ENCODE results near the gene DDX1. TPM values are rescaled to one million over a fixed set of nuclear protein-coding genes. Genes with fewer than 3 reads are reported as not detected.

Gene DDX1
- polyA plus RNA-seq, 1 donor = 116 TPM

- no CpG with 5 or more reads among the region's 3 CpGs for WGBS (ENCODE audit: insufficient coverage, low lambda C conversion rate)
- Histone ChIP-seq H3K4me1 (ENCODE audit: control insufficient read depth, insufficient read depth, low read length) (peaks cover 11% of the 10 kb centered on the region), H3K27me3 (ENCODE audit: control insufficient read depth, insufficient read depth, low read length) (no peaks in the 10 kb centered on the region), H3K27ac (ENCODE audit: low read length) (no peak overlapping the region), H3K9me3 (ENCODE audit: control insufficient read depth, low read depth, low read length) (no peaks in the 10 kb centered on the region), H3K36me3 (ENCODE audit: control insufficient read depth, insufficient read depth, low read length) (peaks cover 32% of the 10 kb centered on the region), H3K4me3 (ENCODE audit: low read length) (no peak overlapping the region)
- no peak for DNase-seq
Observed at GRCh38 chr2:15553951-15554350, 37.7 kb upstream of the DDX1 start.

- H3K4me1 ChIP-seq (ENCODE audit: control insufficient read depth, insufficient read depth, low read length) = peaks cover 16% of the 10 kb centered on the region
- H3K4me3 ChIP-seq (ENCODE audit: low read length) = no peak overlapping the region
- H3K9me3 ChIP-seq (ENCODE audit: control insufficient read depth, low read depth, low read length) = no peaks in the 10 kb centered on the region
- H3K27me3 ChIP-seq (ENCODE audit: control insufficient read depth, insufficient read depth, low read length) = no peaks in the 10 kb centered on the region
- DNase-seq = no peak
- H3K27ac ChIP-seq (ENCODE audit: low read length) = peak overlapping the region; percentile 90
- 81% methylated on average over 3 of the region's 5 CpGs for WGBS (ENCODE audit: insufficient coverage, low lambda C conversion rate)
- peaks cover 25% of the 10 kb centered on the region for H3K36me3 ChIP-seq (ENCODE audit: control insufficient read depth, insufficient read depth, low read length)
Observed at GRCh38 chr2:15554525-15555218, 37.0 kb upstream of the DDX1 start.

- Histone ChIP-seq H3K36me3 (ENCODE audit: control insufficient read depth, insufficient read depth, low read length) (peaks cover 18% of the 10 kb centered on the region), H3K4me3 (ENCODE audit: low read length) (peak overlapping the region; percentile 11), H3K9me3 (ENCODE audit: control insufficient read depth, low read depth, low read length) (no peaks in the 10 kb centered on the region), H3K4me1 (ENCODE audit: control insufficient read depth, insufficient read depth, low read length) (peaks cover 19% of the 10 kb centered on the region), H3K27me3 (ENCODE audit: control insufficient read depth, insufficient read depth, low read length) (no peaks in the 10 kb centered on the region), H3K27ac (ENCODE audit: low read length) (peak overlapping the region; percentile 90)
- peak in 1 of 2 donors; percentile 54 for DNase-seq
- no CpG with 5 or more reads among the region's 3 CpGs for WGBS (ENCODE audit: insufficient coverage, low lambda C conversion rate)
Observed at GRCh38 chr2:15555760-15556193, 35.9 kb upstream of the DDX1 start.

DNA sequence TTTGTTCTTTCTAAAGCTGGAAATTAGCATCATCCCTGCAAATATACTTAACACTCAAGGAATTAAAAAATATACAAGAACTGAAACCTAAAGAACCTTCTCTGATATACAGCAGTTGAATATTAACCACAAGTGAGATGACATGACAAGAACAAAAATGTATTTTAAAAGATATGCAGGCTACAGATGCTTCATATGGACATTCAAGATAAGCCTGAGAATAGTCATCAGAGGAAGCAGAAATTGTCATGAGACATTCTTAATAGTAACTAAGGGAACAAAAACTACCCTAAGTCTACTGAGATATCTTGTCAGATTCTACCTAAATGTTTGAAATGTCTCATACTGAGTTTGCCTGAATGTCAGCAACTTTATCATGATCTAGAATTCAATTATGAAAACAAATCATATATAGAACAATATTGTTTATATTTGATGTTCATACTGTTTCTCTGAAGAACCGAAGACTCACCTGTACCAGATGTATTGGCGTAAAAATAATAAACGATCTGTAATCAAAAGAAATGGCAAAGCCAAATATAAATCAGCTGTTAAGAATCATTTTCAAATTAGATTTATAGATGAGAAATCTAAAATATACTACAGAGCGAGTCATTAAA is 35.2 kb upstream of the DDX1 start:
- Histone ChIP-seq H3K4me3 (ENCODE audit: low read length) (peak overlapping the region; percentile 11), H3K36me3 (ENCODE audit: control insufficient read depth, insufficient read depth, low read length) (peaks cover 14% of the 10 kb centered on the region), H3K9me3 (ENCODE audit: control insufficient read depth, low read depth, low read length) (no peaks in the 10 kb centered on the region), H3K27ac (ENCODE audit: low read length) (peak overlapping the region; percentile 90), H3K27me3 (ENCODE audit: control insufficient read depth, insufficient read depth, low read length) (no peaks in the 10 kb centered on the region), H3K4me1 (ENCODE audit: control insufficient read depth, insufficient read depth, low read length) (peaks cover 19% of the 10 kb centered on the region)
- WGBS (ENCODE audit: insufficient coverage, low lambda C conversion rate) = 100% methylated on average over 3 of the region's 4 CpGs
- peak in 1 of 2 donors; percentile 53 for DNase-seq

DNA sequence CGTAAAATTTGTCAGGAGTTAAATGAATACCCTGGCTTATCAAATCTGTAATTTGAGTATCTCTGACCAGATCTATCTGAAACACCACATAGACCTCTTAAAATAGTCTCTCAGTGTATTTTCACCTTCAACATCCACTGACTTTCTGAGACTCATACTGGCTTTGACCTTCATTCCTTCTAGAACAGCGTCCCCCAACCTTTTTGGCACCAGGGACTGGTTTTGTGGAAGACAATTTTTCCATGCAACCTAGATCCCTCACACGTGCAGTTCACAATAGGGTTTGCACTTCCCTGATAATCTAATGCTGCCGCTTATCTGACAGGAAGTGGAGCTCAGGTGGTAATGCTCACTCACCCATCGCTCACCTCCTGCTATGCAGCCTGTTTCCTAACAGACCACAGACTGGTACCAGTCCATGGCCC is 33.8 kb upstream of the DDX1 start:
- Histone ChIP-seq H3K4me1 (ENCODE audit: control insufficient read depth, insufficient read depth, low read length) (peaks cover 23% of the 10 kb centered on the region), H3K27ac (ENCODE audit: low read length) (peak overlapping the region; percentile 90), H3K4me3 (ENCODE audit: low read length) (no peak overlapping the region), H3K9me3 (ENCODE audit: control insufficient read depth, low read depth, low read length) (no peaks in the 10 kb centered on the region), H3K27me3 (ENCODE audit: control insufficient read depth, insufficient read depth, low read length) (no peaks in the 10 kb centered on the region), H3K36me3 (ENCODE audit: control insufficient read depth, insufficient read depth, low read length) (peaks cover 8% of the 10 kb centered on the region)
- DNase-seq = peak in 1 of 2 donors; percentile 42
- WGBS (ENCODE audit: insufficient coverage, low lambda C conversion rate) = 60% methylated on average over 1 of the region's 5 CpGs

- H3K27me3 ChIP-seq (ENCODE audit: control insufficient read depth, insufficient read depth, low read length) = no peaks in the 10 kb centered on the region
- H3K4me3 ChIP-seq (ENCODE audit: low read length) = peak overlapping the region; percentile 81
- no peak for DNase-seq
- H3K36me3 ChIP-seq (ENCODE audit: control insufficient read depth, insufficient read depth, low read length) = peaks cover under 1% of the 10 kb centered on the region
- H3K27ac ChIP-seq (ENCODE audit: low read length) = peak overlapping the region; percentile 84
- peaks cover 21% of the 10 kb centered on the region for H3K4me1 ChIP-seq (ENCODE audit: control insufficient read depth, insufficient read depth, low read length)
- H3K9me3 ChIP-seq (ENCODE audit: control insufficient read depth, low read depth, low read length) = no peaks in the 10 kb centered on the region
- 67% methylated on average over 2 of the region's 6 CpGs for WGBS (ENCODE audit: insufficient coverage, low lambda C conversion rate)
Observed at GRCh38 chr2:15559379-15560139, 32.1 kb upstream of the DDX1 start.

DNA sequence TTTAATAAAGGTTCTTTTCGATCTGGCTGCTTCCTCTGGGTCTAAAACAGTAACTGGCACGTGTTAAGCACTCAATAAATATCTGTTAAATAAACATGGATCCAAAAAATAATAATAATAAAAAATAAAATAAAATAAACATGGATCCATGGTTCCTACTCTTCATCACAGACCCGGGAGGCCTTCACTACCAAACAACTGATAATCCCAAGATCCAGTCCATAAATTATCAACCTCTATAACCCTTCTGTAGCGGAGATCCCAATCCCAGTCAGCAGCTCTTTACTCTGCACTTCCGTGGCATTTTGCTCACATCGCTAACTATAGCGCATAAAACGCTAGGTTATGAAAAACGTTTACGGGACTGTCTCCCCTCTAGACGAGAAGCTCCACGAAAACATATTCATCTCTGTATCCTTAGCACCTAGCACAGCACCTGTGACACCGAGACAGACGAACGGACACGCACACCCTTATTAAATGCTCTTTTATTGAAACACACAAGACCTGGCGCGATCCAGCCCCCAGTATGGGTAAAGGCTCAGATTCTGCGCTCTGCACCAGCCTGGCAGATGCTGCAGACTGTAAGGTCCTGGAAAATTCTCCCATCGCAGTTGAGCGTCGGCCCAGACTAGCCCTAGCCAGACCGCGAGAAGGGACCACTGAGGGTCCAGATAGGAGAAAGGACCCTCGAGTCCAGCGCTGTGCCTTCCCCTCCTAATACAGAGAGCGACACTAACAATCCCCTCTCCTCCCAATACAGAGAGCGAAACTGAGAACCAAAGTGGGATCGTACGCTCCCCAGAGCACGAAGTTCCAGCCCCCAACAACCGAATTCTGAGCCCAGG is 31.3 kb upstream of the DDX1 start:
- no peaks in the 10 kb centered on the region for H3K36me3 ChIP-seq (ENCODE audit: control insufficient read depth, insufficient read depth, low read length)
- H3K4me3 ChIP-seq (ENCODE audit: low read length) = peak overlapping the region; percentile 81
- H3K9me3 ChIP-seq (ENCODE audit: control insufficient read depth, low read depth, low read length) = no peaks in the 10 kb centered on the region
- WGBS (ENCODE audit: insufficient coverage, low lambda C conversion rate) = 0% methylated on average over 1 of the region's 32 CpGs
- DNase-seq = peak; percentile 18 to 68
- no peaks in the 10 kb centered on the region for H3K27me3 ChIP-seq (ENCODE audit: control insufficient read depth, insufficient read depth, low read length)
- peak overlapping the region; percentile 84 for H3K27ac ChIP-seq (ENCODE audit: low read length)
- peaks cover 21% of the 10 kb centered on the region for H3K4me1 ChIP-seq (ENCODE audit: control insufficient read depth, insufficient read depth, low read length)

- WGBS (ENCODE audit: insufficient coverage, low lambda C conversion rate) = 0% methylated on average over 1 of the region's 30 CpGs
- no peaks in the 10 kb centered on the region for H3K9me3 ChIP-seq (ENCODE audit: control insufficient read depth, low read depth, low read length)
Observed at GRCh38 chr2:15560988-15561573, 30.6 kb upstream of the DDX1 start, which contains the start of gene NBAS. TSS of gene NBAS (minus strand) at chr2:15561334. CDS start at chr2:15561304, 30 bp downstream.

GRCh38 chr2:15561574-15562344 is 29.9 kb upstream of the DDX1 start:
- Histone ChIP-seq H3K4me3 (ENCODE audit: low read length) (peak overlapping the region; percentile 81), H3K27me3 (ENCODE audit: control insufficient read depth, insufficient read depth, low read length) (no peaks in the 10 kb centered on the region), H3K27ac (ENCODE audit: low read length) (peak overlapping the region; percentile 84), H3K9me3 (ENCODE audit: control insufficient read depth, low read depth, low read length) (no peaks in the 10 kb centered on the region), H3K4me1 (ENCODE audit: control insufficient read depth, insufficient read depth, low read length) (peaks cover 21% of the 10 kb centered on the region), H3K36me3 (ENCODE audit: control insufficient read depth, insufficient read depth, low read length) (no peaks in the 10 kb centered on the region)
- 2% methylated on average over 5 of the region's 13 CpGs for WGBS (ENCODE audit: insufficient coverage, low lambda C conversion rate)
- peak; percentile 66 to 89 for DNase-seq

More at GRCh38 chr2:15560988-15561573, 30.6 kb upstream of the DDX1 start, which contains the start of gene NBAS:
- no peaks in the 10 kb centered on the region for H3K36me3 ChIP-seq (ENCODE audit: control insufficient read depth, insufficient read depth, low read length)
- peak within 1 kb of the TSS; percentile 81 for H3K4me3 ChIP-seq (ENCODE audit: low read length)
- peak; percentile 82 to 94 for DNase-seq
- peaks cover 21% of the 10 kb centered on the region for H3K4me1 ChIP-seq (ENCODE audit: control insufficient read depth, insufficient read depth, low read length)
- peak within 1 kb of the TSS; percentile 84 for H3K27ac ChIP-seq (ENCODE audit: low read length)
- H3K27me3 ChIP-seq (ENCODE audit: control insufficient read depth, insufficient read depth, low read length) = no peaks in the 10 kb centered on the region
